BLaER1 (cell line): ENCODE data around the gene FCGR2B.
"Not testable (repeated sequence)": the region's sequence is repeated elsewhere in the genome, so short reads cannot be mapped to it uniquely, and the experiment has no call there.

ENCODE experiments used
- H3K27ac ChIP-seq: shearing (Covaris generic); formaldehyde crosslinking; 2 replicates; pipeline ENCODE4 v1.8.1; 2022
- H3K27me3 ChIP-seq: shearing (Covaris generic); formaldehyde crosslinking; 2 replicates; pipeline ENCODE4 v1.8.1; 2022
- H3K36me3 ChIP-seq: shearing (Covaris generic); formaldehyde crosslinking; 2 replicates; pipeline ENCODE4 v1.8.1; 2022
- H3K4me1 ChIP-seq: shearing (Covaris generic); formaldehyde crosslinking; 2 replicates; pipeline ENCODE4 v1.8.1; 2022
- H3K4me2 ChIP-seq: shearing (Covaris generic); formaldehyde crosslinking; 2 replicates; pipeline ENCODE4 v1.8.1; 2022
- H3K4me3 ChIP-seq: shearing (Covaris generic); formaldehyde crosslinking; 2 replicates; pipeline ENCODE4 v1.8.1; 2022
- H3K9ac ChIP-seq: shearing (Covaris generic); formaldehyde crosslinking; 2 replicates; pipeline ENCODE4 v1.8.1; 2022
- H3K9me3 ChIP-seq: shearing (Covaris generic); formaldehyde crosslinking; 2 replicates; pipeline ENCODE4 v1.8.1; 2022
- H4K20me1 ChIP-seq: shearing (Covaris generic); formaldehyde crosslinking; 2 replicates; pipeline ENCODE4 v1.8.1; 2022
- Cebpa-rat ChIP-seq: shearing (Covaris generic); IDR thresholded peaks from 2 replicates; pipeline ENCODE4 v1.8.1; 2022

Gene FCGR2B

DNA sequence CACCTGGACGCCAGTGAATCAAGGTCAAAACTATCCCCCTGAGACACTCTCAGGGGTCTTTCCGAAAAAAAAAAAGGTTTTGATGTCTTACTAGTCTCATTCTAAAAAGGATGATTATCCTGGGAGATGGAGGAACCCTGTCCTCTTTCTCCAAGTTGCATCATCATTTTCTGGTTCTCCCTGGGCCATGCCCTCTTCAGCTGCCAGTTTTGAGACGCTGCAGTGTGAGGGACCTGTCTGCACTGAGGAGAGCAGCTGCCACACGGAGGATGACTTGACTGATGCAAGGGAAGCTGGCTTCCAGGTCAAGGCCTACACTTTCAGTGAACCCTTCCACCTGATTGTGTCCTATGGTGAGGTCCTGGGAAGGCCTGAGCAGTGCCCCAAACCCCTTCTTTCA is 47.6 kb downstream of the FCGR2B start:
- no peaks in the 10 kb centered on the region for H4K20me1 ChIP-seq
- TF ChIP-seq Cebpa-rat: no peak; the same call in 1 of the 2 replicates
- no peak overlapping the region; the same call in 1 of the 2 replicates for H3K27ac ChIP-seq
- peaks cover 44% of the 10 kb centered on the region for H3K4me1 ChIP-seq
- H3K36me3 ChIP-seq: no peaks in the 10 kb centered on the region
- H3K9me3 ChIP-seq: no peaks in the 10 kb centered on the region
- H3K4me3 ChIP-seq: no peak overlapping the region
- no peaks in the 10 kb centered on the region for H3K27me3 ChIP-seq
- H3K4me2 ChIP-seq: peak overlapping the region; percentile 11; the same call in 1 of the 2 replicates
- no peak overlapping the region for H3K9ac ChIP-seq

DNA sequence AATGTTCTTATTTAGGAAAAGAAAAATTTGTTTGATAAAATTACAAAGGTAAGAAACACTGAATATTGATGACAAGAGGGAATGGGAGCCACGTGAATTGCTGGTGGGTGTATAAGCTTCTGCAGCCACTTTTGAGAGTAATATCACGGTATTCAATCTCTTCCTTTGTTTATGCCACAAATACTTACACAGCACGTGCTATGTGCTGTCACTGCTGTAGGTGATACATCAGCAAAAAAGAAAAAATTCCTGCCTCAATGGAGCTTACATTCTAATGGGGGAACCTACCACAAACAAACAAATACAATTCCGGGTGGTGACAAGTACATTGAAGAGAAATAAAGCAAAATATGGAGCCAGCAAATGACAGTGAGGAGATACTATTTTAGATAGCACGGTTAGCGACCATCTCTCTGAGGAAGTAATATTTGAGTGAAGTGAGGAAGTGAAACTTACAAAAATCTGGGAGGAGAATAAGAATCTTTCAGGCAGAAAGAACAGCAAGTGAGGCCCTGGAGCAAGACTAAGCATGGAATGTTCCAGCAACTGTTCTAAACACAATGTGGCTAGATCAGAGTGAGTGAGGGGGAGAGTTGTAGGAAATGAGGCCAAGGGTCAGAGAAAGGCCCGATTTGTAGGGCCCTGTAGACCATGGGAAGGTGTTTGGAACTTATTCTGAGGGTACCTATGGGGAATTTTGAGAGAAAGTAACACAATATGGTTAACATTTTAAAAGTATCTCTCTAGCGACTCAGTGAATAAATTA is 55.8 kb downstream of the FCGR2B start:
- no peak for TF ChIP-seq Cebpa-rat
- peak overlapping the region; percentile 57 for H3K27ac ChIP-seq
- no peak overlapping the region for H3K9ac ChIP-seq
- H3K36me3 ChIP-seq: no peaks in the 10 kb centered on the region
- peak overlapping the region; percentile 79 for H3K4me2 ChIP-seq
- H3K9me3 ChIP-seq: no peaks in the 10 kb centered on the region
- H3K4me3 ChIP-seq: no peak overlapping the region
- no peaks in the 10 kb centered on the region for H3K27me3 ChIP-seq
- no peaks in the 10 kb centered on the region for H4K20me1 ChIP-seq
- H3K4me1 ChIP-seq: peaks cover 34% of the 10 kb centered on the region

DNA sequence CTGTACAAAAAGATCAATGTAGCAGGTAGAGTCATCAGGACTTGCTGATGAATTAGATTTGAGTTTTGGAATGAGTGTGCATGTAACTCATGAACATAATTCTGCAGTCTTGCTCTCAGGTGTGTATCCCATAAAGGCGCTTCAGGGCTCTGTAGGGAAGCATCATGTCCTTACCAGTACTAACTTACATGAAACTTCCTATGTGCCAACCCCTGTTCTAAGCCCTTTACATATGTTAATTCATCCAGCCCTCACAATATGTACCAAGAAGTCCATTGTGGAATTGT is 56.3 kb downstream of the FCGR2B start:
- Histone ChIP-seq H3K27ac (peak overlapping the region; percentile 57), H3K27me3 (no peaks in the 10 kb centered on the region)

DNA sequence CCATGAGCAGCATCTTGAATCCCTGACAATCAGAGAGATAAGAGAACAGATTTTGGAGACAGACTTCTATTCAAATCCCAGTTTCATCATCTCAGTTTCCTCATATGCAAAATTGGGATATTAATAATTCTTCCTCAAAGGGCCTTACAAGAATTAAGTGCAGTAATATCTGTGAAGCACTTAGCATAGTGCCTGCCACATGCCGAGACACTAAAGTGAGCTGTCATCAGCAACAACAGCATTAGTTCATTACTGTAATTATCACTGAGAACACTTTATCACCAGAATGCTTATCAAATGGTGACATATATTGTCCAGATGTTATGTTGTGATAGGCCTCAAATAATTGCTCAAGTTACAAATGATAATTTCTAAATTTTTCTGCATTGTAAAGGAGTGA is 57.5 kb downstream of the FCGR2B start:
- H3K9ac ChIP-seq: no peak overlapping the region
- H3K4me1 ChIP-seq: peaks cover 44% of the 10 kb centered on the region
- no peaks in the 10 kb centered on the region for H4K20me1 ChIP-seq
- H3K4me3 ChIP-seq: no peak overlapping the region
- no peaks in the 10 kb centered on the region for H3K36me3 ChIP-seq
- H3K27me3 ChIP-seq: no peaks in the 10 kb centered on the region
- TF ChIP-seq Cebpa-rat: no peak
- no peaks in the 10 kb centered on the region for H3K9me3 ChIP-seq
- H3K27ac ChIP-seq: no peak overlapping the region
- no peak overlapping the region for H3K4me2 ChIP-seq

More for the DNA sequence above, 56.3 kb downstream of the FCGR2B start:
- Histone ChIP-seq H3K9me3 (no peaks in the 10 kb centered on the region), H3K4me1 (peaks cover 34% of the 10 kb centered on the region), H4K20me1 (no peaks in the 10 kb centered on the region), H3K36me3 (no peaks in the 10 kb centered on the region), H3K9ac (no peak overlapping the region), H3K4me2 (peak overlapping the region; percentile 79), H3K4me3 (no peak overlapping the region)
- no peak for TF ChIP-seq Cebpa-rat

DNA sequence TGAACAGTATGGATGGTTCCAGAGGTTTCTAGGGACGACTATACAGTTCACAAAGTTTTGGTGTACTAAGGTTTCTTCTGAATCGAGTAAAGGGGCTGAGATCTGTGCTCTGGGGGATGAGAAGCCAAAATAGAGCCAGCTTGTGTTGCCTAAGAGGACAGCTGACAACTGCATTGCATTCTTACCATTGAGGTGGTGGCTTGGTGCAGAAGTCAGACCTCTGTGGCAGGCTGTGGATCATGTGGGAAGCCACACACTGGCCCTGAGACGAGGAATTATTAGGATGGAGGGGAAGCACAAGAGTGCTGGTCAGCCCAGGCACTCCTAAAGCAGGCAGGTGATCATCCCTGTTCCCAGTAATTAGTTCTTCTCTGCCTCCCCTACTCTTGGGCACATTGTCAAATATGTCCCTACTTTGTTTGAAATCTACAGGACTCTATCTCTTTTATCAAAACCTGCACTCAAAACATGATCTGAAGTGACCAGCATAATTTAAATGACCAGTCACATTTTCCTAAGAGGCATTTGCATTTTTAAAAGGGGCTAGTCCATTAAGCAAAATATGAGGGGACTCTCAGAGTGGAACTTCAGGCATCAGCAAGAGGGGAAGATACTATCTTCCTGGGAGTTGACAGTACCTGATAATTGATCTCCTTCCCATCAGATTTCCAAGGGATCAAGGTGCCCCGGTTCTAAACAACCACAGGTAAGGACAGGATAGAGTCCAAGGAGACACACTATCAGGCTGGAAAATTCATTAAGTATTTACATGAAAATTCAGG is 58.2 kb downstream of the FCGR2B start, which contains the start of gene FCRLB:
Gene FCRLB (plus strand): TSS at position 589 of the 782 bp plus-strand sequence. CDS start 1,129 bp downstream, outside the sequence.
- no peak within 1 kb of the TSS for H3K27ac ChIP-seq
- H3K27me3 ChIP-seq: no peaks in the 10 kb centered on the region
- no peaks in the 10 kb centered on the region for H4K20me1 ChIP-seq
- H3K36me3 ChIP-seq: no peaks in the 10 kb centered on the region
- no peaks in the 10 kb centered on the region for H3K9me3 ChIP-seq
- H3K4me3 ChIP-seq: no peak within 1 kb of the TSS
- H3K4me1 ChIP-seq: peaks cover 48% of the 10 kb centered on the region
- H3K9ac ChIP-seq: no peak within 1 kb of the TSS
- TF ChIP-seq Cebpa-rat: no peak
- H3K4me2 ChIP-seq: no peak within 1 kb of the TSS

DNA sequence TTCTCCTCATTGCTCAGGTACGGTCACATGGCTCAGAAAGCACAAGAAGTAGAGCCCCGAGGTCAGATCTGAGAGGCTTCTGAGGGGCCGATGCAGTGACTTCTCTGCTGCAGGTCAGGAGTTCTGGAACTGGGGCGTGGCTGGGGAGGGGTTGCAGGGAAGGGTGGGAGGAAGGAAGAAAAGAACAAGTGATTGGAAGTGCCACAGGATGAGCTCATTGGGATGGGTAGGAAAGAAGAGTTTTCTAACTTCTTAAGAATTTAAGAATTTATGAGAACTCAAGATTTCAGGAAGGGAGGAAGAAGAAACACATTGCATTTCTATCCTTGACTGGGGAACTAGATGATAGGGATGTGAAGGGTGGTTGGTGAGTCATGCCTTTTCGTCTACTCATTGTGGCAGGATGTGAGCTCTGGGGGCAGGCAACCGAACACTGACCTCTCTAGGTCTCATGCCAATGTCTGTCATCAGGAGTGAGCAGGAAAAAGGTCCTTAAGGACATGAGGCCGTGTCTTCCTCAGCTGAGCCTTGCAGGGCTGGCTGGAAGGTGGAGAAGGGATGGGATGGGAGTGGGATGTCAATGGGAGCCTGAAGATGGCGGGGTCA is 58.9 kb downstream of the FCGR2B start:
- Histone ChIP-seq H3K36me3 (no peaks in the 10 kb centered on the region), H3K4me3 (no peak overlapping the region), H3K27me3 (no peaks in the 10 kb centered on the region), H3K9ac (no peak overlapping the region), H3K4me2 (no peak overlapping the region), H3K9me3 (no peaks in the 10 kb centered on the region), H3K27ac (no peak overlapping the region), H3K4me1 (peaks cover 48% of the 10 kb centered on the region), H4K20me1 (no peaks in the 10 kb centered on the region)
- no peak for TF ChIP-seq Cebpa-rat

DNA sequence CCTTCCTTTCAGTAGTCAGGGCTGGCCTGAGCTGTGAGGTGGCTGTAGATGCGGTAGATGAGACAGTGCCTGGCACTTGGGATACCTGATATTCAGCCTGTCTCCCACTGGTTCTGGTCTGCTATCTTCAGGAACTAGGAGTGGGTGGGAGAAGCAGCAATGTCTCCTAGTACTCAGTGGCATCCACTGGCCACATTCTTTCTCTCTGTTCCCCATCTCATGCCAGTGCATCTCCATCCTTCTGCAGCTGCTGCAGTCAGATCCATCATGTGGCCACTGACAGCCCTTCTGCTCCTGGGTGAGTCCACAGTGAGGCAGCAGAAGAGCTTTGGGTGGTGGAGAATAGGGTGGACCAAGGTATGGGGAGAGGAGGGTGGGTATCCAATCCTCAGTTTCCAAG is 59.5 kb downstream of the FCGR2B start:
- H3K4me3 ChIP-seq: no peak overlapping the region
- H3K4me1 ChIP-seq: peaks cover 50% of the 10 kb centered on the region
- no peaks in the 10 kb centered on the region for H3K36me3 ChIP-seq
- H3K27ac ChIP-seq: no peak overlapping the region
- H3K9ac ChIP-seq: no peak overlapping the region
- no peak for TF ChIP-seq Cebpa-rat
- H3K4me2 ChIP-seq: no peak overlapping the region
- H3K27me3 ChIP-seq: no peaks in the 10 kb centered on the region
- no peaks in the 10 kb centered on the region for H4K20me1 ChIP-seq
- H3K9me3 ChIP-seq: no peaks in the 10 kb centered on the region

DNA sequence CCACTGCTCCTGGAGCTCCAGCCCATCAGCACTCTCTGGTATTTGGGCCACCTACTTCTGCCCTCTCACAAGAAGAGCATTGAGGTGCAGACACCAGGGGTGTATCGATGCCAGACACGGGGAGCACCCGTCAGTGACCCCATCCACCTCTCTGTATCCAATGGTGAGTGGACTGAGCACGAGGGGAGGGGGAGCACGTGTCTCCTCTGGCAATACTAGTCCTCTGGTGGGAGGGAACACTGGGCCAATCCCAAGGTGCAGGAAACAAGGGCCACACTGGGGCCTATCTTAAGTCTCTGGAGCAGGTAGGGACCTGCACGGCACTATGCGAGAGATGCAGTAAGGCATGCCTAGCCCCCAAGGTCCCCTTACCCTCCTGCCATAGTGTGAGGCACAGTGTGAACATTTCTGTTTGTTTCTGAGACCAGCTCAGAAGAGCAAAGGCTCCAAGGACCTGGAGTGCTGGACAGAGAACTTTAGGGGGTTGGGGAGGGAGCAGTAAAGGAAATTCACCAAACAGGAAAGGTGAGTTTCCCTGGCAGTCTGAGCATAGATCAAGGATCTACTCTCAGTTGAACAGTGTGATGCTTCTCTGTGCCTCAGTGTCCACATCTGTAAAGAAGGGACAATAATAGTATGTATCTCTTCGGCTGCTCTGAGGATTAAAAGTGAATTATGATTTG is 60.7 kb downstream of the FCGR2B start:
- no peak overlapping the region for H3K9ac ChIP-seq
- H3K4me1 ChIP-seq: peaks cover 46% of the 10 kb centered on the region
- no peaks in the 10 kb centered on the region for H3K9me3 ChIP-seq
- no peaks in the 10 kb centered on the region for H3K27me3 ChIP-seq
- no peak overlapping the region for H3K27ac ChIP-seq
- TF ChIP-seq Cebpa-rat: no peak
- no peak overlapping the region for H3K4me2 ChIP-seq
- no peak overlapping the region for H3K4me3 ChIP-seq
- H3K36me3 ChIP-seq: no peaks in the 10 kb centered on the region
- no peaks in the 10 kb centered on the region for H4K20me1 ChIP-seq

DNA sequence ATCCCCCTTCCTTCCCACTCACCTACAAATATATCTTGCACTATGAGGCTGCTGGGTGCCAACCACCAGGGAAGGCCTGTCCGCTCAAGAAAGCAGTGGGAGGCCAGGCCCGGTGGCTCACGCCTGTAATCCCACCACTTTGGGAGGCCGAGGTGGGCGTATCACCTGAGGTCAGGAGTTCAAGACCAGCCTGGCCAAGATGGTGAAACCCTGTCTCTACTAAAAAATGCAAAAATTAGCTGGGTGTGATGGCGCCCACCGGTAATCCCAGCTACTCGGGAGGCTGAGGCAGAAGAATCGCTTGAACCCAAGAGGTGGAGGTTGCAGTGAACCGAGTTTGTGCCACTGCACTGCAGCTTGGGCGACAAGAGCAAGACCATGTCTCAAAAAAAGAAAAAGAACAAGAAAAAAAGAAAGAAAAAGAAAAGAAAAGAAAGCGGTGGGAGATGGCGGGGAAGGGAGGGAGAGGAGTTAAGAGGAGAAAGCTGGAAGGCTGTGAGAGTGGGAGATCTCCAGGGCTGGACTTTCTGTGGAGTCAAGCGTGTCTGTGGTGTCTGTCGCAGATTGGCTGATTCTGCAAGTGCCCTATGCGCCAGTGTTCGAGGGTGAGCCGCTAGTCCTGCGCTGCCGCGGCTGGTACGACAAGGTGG is 62.4 kb downstream of the FCGR2B start:
- not testable (repeated sequence) for H3K27me3 ChIP-seq

More for the DNA sequence above, 62.4 kb downstream of the FCGR2B start:
- peaks cover 28% of the 10 kb centered on the region for H3K4me1 ChIP-seq
- not testable (repeated sequence) for H3K36me3 ChIP-seq, H4K20me1 ChIP-seq, H3K9me3 ChIP-seq
- H3K9ac ChIP-seq: peak overlapping the region; percentile 88
- peak overlapping the region; percentile 89 for H3K27ac ChIP-seq
- peak overlapping the region; percentile 96 for H3K4me2 ChIP-seq
- H3K4me3 ChIP-seq: peak overlapping the region; percentile 89
